Astrocyte of the spinal cord (primary cell): ENCODE data around the gene RGS6.

Source experiments
- DNase-seq: peaks from one replicate; pipeline ENCODE4 v3.0.0; 2011; ENCODE audit warnings: low read depth, low spot score
- H3K4me3 ChIP-seq: 2 replicates; pipeline ENCODE4 v1.5.1; 2011; ENCODE audit warnings: low read depth, mild to moderate bottlenecking, low read length, moderate library complexity
- in situ Hi-C: cut with HindIII; loops from 2 replicates; pipeline ENCODE4 v1.10.0; 2017; ENCODE audit warnings: low sequenced_read_pairs
- TF ChIP-seq, protein P1 (sequence below): IDR thresholded peaks from 2 replicates; pipeline ENCODE4 v1.5.1; 2012; ENCODE audit warnings: low read depth, mild to moderate bottlenecking, low read length, inconsistent platforms

Gene RGS6

DNA sequence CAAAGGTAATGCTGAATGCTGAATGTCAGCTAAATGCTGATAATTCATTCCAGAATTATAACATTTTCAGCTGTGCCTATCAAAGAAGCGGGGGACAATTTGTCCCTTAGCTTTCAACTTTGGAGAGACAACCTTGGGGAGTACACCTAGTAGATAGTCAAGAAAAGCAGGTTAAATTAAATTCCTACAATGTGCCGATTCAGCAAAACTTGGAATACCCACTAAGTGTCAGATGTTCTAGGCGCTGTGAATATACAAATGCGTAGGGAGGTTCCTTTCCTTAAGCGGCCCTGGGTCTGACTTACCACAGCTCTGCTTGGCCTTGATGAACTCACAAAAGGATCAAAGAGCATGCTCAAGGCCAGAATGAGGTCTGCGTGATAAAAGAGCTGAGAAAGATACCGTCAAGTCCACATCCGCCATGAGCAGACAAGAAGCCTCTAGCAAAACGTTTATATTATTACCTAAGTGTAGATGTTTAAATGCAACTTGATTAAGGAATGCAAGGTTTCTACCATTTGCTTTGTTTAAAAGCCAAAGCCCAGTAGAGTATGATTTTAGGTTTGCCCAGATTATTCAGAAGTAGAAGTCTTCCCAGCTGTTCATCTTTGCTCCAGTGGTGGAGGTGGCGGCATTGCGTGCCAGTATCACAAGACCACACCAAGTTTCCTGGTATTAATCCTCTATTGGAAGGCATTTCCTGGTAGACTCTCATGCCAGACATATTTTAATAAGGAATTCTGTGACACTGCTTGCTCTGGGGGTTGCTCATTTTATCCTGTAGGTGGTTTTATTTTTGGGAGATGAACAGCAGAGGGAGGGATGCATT is 593.1 kb downstream of the RGS6 start:
- H3K4me3 ChIP-seq, result no peak overlapping the region
- TF ChIP-seq, protein P1, sequence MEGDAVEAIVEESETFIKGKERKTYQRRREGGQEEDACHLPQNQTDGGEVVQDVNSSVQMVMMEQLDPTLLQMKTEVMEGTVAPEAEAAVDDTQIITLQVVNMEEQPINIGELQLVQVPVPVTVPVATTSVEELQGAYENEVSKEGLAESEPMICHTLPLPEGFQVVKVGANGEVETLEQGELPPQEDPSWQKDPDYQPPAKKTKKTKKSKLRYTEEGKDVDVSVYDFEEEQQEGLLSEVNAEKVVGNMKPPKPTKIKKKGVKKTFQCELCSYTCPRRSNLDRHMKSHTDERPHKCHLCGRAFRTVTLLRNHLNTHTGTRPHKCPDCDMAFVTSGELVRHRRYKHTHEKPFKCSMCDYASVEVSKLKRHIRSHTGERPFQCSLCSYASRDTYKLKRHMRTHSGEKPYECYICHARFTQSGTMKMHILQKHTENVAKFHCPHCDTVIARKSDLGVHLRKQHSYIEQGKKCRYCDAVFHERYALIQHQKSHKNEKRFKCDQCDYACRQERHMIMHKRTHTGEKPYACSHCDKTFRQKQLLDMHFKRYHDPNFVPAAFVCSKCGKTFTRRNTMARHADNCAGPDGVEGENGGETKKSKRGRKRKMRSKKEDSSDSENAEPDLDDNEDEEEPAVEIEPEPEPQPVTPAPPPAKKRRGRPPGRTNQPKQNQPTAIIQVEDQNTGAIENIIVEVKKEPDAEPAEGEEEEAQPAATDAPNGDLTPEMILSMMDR, result no peak
- in situ Hi-C loops, result no loop called here
- no peak for DNase-seq

DNA sequence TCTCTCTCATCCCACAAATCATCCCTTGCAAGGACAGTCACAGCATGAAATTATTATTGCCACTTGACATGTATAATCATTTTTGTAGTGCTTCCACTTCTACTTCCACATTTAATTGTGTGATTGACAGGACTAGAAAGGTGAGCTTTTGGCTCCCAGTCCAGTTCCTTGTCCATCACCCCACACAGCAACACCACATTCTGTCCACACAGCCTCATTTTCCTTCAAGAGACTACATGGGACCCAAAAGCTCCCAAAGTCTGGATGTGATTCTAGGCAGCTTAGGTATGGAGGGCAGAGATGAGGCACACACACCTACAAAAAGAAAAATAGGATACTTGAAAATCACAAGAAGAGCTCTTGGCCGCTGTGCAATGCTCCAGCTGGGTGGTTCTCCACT is 595.4 kb downstream of the RGS6 start:
- no peak overlapping the region for H3K4me3 ChIP-seq
- in situ Hi-C loops, result no loop called here
- no peak for DNase-seq
- TF ChIP-seq, protein P1, result no peak

DNA sequence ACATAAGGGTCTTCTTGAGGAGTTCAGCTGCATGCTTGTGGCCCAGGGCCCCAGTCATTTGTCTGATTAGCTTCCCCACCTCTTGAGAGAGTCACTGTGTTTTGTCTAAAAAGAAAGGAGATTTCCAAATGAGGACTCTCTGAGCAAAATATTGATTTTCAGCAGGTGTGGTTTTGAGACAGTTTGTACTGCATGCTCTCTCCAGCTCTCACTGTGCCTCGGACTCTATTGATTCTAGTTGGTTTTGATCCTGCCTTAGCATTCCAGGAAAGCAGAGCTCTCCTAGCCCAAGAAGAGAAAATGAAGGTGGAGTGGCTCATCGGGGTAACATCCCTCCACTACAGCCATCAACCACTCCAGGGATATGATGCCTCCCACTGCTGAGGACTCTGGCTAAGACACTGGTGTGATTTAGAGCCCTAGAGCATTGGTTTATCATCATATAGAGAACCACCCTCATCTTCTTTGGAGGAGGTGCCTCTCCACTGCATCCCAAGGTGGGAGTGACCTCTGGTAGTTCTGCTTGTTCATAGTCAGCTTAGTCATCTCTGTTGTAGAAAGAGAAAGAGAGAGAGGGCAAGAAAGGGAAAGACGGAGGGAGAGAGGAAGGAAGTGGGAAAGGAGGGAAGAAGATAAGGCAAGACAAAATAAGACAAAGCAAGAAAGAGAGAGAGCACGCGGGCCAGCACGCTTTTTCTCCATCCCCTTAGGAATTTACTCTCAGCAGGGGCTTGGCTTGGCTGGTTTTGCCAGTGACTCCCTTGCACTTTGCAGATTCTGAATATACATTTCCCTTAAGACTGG is 596.0 kb downstream of the RGS6 start:
- DNase-seq, result peak; percentile 45
- TF ChIP-seq, protein P1, result no peak
- in situ Hi-C loops, result no loop called here
- no peak overlapping the region for H3K4me3 ChIP-seq

DNA sequence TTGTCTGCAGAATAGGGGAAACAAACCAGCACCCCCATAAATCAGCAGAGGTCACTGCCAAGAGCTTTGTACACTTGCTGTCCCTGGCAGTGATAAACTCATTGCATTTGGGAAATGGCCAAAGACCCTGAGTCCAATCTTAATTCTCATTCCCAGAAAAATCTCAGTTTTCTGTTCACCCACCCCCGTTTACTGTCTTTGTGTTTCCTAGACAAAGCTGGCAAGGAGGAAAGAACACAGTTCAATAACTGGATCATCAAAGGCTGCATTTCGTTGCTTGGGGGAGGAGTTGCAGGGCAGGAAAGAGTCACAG is 596.6 kb downstream of the RGS6 start:
- TF ChIP-seq, protein P1, result no peak
- DNase-seq, result no peak
- no peak overlapping the region for H3K4me3 ChIP-seq
- in situ Hi-C loops, result no loop called here

DNA sequence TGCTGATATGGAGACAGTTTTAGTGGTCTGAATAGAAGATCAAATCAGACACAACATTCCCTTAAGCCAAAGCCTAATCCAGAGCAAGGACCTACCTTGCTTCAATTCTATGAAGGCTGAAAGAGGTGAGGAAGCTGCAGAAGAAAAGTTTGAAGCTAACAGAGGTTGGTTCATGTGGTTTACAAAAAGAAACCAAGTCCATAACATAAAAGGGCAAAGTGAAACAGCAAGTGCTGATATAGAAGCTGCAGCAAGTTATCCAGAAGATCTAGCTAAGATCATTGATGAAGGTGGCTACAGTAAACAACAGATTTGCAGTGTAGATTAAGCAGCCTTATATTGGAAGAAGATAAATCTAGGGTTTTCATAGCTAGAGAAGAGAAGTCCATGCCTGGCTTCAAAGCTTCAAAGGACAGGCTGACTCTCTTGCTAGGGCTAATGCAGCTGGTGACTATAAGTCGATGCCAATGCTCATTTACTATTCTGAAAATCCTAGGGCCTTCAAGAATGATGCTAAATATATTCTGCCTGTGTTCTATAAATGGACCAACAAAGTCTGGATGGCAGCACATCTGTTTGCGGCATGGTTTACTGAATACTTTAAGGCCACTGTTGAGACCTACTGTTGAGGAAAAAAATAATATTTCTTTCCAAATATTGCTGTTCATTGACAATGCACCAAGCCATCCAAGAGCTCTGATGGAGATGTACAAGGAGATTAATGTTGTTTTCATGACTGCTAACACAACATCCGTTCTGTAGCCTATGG is 600.6 kb downstream of the RGS6 start:
- H3K4me3 ChIP-seq, result no peak overlapping the region
- TF ChIP-seq, protein P1, result no peak
- no peak for DNase-seq
- in situ Hi-C loops, result no loop called here

DNA sequence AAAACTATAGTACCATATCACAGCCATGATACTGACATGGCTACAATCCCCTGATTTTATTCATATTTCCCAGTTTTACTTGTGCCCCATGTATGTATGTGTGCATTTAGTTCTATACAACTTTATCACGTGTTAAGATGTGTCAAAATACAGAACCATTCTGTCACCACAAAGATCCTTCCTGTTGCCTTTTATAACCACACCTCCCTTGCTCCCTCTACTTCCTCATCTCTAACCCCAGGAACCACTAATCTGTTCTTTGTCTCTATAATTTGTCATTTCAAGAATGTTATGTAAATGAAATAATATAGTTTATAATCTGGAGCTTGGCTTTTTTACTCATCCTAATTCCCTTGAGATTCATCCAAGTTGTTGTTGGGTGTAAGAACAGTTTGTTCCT is 603.3 kb downstream of the RGS6 start:
- TF ChIP-seq, protein P1, result no peak
- DNase-seq, result no peak
- in situ Hi-C loops, result no loop called here
- H3K4me3 ChIP-seq, result no peak overlapping the region
